Right renal pelvis (tissue), 4 donors: ENCODE data around the gene TYRO3. TPM values are rescaled to one million over a fixed set of nuclear protein-coding genes. Genes with fewer than 3 reads are reported as not detected.

Source experiments
- DNase-seq, 4 donors: peaks; one replicate each; pipeline ENCODE4 v3.0.0-alpha.2; 2013; ENCODE audit warnings: low read depth in 4 of 4, low spot score in 3 of 4, missing footprints in 1 of 4
- polyA plus RNA-seq, 4 donors: library from polyadenylated mRNA; unstranded; fragments of 120-200 nt; gene quantifications; one replicate each; pipeline ENCODE4 v1.2.1, GENCODE V29; 2013; ENCODE audit not compliant: insufficient read length in 4 of 4

The TYRO3 gene
- polyA plus RNA-seq, 4 donors = 141 to 180 (median 154) TPM

- no peak for DNase-seq
Observed at GRCh38 chr15:41596972-41597371, 38.0 kb downstream of the TYRO3 start.

DNA sequence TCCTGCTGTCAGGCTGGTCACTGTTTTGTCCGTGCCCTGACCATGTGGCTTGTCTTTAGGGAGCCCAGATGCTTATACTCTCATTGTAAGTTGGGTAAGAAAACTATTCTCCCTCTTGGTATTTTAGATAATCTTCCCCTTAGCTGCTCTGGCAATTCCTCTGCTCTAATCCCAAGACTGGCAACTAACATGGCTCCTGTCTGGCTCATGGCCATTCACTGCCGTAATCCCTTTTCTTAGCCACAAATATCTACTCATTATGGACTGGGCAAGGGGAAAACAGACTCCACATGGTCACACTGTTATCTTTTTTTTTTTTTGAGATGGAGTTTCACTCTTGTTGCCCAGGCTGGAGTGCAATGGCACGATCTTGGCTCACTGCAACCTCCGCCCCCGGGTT, 38.8 kb downstream of the TYRO3 start:
- DNase-seq = no peak

DNA sequence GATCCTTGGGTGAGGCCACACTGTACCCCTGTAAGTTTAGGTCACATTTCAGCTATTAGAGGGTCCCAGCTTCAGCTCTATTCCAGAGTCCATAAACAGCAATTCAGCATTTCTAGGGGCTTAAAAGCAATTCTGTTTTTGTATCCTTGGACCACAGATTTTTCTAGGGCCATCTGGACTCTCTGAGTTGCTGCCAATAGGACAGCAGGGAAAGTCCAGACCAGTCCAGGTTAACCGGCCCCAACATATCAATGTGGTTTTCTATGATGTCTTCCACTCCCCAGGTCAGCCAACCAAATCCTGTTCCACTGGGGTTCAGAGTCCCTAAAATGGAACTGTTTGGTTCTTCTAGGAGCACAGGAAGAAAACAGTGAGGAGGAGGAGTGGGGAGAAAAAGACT, 40.0 kb downstream of the TYRO3 start:
- no peak for DNase-seq

DNA sequence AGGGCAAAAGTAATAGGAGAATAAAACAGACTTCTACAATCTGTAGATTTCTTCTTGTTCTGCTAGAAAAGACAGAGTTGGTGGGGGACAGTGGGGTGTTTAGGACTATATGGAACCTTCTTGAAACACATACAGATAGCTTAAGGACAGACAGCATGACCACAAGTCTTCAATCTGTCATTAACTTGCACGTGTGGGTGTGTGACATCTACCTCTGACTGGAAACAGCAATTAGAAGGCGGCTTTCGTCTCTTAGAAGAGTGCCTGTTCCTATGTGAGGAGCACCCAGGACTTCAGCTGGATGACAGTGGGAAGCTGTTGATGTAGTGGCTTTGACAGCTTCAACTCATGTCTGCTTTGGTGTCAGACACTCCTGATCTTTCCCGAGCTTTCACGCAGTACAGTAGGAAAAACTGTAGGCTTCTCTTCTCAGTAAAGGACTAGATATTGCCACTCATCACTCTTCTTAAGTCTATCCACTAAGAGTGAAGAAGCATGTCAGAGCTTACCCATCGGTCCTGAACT, 44.5 kb downstream of the TYRO3 start:
- no peak for DNase-seq

DNA sequence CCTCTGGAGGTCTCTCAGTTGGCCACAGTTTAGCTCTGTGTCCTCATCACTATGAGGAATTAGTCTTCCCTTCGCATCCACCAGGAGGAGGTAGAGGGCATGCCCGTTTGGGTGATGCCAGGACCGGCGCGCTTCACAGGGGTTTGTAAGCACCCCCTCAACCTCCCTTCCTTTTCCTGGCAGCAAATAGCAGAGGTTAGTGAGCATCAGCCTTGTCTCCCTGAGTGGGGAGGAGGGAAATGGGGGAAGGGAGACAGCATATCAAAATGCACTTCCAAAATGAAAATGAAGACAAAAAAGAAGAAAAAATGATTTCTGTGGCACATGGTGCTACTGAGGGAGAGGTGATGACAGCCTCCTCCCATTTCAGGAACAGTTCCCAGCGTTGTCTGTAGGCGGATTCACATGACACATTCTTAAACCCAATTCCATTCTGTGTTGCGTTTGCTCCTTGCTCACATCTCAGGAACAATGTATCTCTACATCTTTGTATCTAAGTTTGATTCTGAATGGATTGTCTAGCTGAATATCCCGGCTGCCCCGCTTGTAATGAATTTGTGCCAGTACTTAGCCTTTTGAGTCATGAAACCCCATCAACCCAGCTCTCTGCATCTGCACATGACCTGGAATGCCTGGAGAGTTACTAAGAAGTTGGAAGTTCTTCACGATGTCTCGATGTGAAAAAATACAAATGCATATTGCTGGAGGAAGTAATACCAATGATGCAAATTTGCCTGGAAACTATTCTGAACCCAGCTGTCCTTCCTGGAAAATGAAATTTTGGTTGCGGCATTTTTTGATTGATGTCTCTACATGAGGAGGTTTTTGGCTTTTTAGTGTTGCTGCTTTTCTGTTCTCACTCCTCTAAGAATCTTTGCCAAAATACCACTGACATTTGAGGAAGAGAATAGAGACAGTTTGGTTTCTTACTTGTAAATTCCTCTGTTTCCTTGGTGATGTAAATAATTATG, 45.2 kb downstream of the TYRO3 start:
- DNase-seq = peak in 2 of 4 donors; percentile 36 to 41

DNA sequence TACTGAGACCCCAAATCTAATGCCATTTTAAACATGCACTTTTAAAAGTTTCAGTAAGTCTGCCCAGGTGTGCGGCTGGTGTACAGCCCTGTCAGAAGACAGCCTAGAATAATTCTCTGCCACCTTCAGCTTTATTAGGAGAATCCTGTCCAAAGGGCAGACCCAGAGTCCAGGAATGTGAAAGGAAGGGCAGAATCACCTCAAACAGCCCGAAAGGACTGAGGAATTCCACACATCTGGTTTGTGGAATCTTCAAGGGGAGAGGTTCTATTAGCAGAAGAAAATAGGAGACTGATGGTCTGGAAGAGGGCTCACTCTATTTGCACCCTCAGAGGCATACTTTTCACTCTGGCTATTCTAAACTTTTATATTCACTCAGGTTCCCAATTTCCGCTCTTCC, 46.6 kb downstream of the TYRO3 start:
- DNase-seq = no peak

- DNase-seq = no peak
Observed at GRCh38 chr15:41606997-41607396, 48.0 kb downstream of the TYRO3 start.

- DNase-seq = no peak
Observed at GRCh38 chr15:41609123-41609522, 50.1 kb downstream of the TYRO3 start.

DNA sequence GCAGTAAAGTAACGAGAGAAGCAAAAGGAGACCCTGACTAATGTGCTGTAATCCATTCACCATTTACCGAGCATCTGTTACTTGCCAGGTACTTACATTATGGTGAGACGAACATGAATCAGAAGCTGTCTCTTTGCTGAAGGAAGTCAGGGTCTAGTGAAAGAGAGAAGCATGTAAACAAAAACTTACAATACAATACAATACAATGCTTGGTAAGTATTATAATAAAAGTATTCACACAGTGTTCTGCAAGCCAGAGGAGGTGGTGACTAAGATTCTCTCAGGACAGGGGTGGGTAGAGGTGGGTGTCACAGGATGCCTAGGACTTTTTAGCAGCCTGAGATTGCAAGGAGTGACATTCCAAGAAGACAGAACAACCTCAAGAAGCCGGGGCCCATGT, 51.0 kb downstream of the TYRO3 start:
- no peak for DNase-seq

- DNase-seq = peak in 1 of 4 donors; percentile 10
Observed at GRCh38 chr15:41620536-41621199, 61.7 kb downstream of the TYRO3 start.

- DNase-seq = peak; percentile 65 to 73 (median 68)
Observed at GRCh38 chr15:41621200-41622193, 62.5 kb downstream of the TYRO3 start.

- DNase-seq = no peak
Observed at GRCh38 chr15:41622901-41623300, 63.9 kb downstream of the TYRO3 start.

DNA sequence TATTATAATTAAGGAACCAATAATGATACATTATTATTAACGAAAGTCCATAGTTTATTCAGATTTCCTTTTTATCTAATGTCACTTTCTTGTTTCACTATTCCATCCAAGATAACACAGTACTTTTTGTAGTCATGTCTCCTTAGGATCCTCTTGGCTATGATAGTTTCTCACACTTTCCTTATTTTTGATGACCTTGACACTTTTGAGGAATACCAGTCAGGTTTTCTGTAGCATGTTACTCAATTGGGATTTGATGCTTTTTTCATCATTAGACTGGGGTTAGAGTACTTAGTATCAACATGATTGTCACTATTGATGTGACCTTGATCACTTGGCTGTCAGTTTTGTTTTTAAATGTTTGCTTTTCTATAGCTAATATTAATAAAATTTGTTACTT, 68.2 kb downstream of the TYRO3 start:
- DNase-seq = no peak

GRCh38 chr15:41629463-41629862, 70.5 kb downstream of the TYRO3 start:
- no peak for DNase-seq

GRCh38 chr15:41629883-41630282, 70.9 kb downstream of the TYRO3 start:
- DNase-seq = no peak

DNA sequence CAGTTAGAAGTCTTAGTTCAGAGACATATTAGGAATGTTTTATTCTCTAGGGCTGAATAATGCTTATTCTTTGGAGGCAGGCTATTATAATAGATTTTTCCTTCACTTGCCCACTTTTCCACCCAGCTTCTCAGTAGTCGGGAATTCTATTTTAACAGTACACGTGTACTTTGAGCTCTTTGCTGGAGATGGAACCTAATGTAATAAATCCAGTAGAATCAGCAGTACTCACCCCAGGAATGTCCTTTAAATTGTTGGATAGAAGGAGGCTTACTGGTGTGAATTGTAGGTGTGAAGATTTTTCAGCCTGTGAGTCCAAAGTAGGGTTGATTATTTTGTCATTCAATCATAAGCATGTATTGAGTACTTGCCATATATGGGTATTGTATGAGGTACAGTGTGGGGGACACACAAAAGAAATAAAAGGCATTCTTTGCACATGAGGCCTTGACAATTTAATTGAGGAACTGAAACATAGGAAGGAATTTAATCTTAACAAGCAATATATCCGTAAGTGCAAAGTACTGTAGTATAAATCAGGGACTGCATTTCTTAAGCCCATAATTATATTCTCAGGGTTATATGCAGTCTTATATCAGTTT, 71.7 kb downstream of the TYRO3 start:
- DNase-seq = no peak

DNA sequence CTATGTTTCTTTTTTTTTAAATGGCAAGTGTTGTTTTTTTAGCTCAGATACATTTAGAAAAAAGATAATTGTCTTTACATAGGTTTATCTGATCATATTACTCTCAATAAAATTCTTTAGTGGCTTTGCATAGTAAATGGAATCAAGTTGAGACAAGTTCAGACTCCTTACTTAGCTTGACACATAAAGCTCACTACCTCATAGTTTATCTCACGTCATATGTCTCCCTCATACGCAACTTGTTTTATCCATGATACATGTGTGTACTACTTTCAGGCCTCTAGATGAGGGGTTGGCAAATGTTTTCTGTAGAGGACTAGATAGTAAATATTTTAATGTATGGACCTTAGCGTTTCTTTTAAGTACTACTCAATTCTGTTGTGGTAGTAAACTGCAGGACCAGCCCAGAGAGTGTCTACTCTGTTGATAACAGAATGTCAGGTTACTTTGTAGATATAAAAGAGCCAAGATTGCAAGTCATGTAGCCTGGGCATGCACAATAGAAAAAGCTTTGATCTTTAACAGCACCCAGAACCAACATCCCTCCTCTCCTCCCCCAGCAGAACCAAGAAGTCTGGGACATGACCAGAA, 73.0 kb downstream of the TYRO3 start:
- no peak for DNase-seq
